Keratinocyte (primary cell): ENCODE measurements around the gene GLDC.

Source experiments
- CTCF ChIP-seq, 3 experiments: IDR thresholded peaks in 1 of 3; conservative IDR thresholded peaks in 1 of 3; optimal IDR thresholded peaks in 1 of 3; 2 replicates in 2 of 3; 3 replicates in 1 of 3; pipeline versions ENCODE3 to v1.5.1; 2011; ENCODE audit warnings: low read length in 3 of 3, mild to moderate bottlenecking in 3 of 3, moderate library complexity in 2 of 3, control low read depth in 1 of 3, inconsistent platforms in 1 of 3; ENCODE audit not compliant: insufficient read depth in 2 of 3; ENCODE audit errors: extremely low read depth in 1 of 3
- EZH2 ChIP-seq: IDR thresholded peaks from one replicate; pipeline ENCODE4 v1.6.1; 2012; ENCODE audit warnings: inconsistent platforms, mild to moderate bottlenecking, low read length, moderate library complexity

GRCh38 chr9:6616951-6617602, 28.5 kb downstream of the GLDC start:
- TF ChIP-seq CTCF (optimal IDR thresholded peaks at IDR 0.05 in 1 of 3, IDR thresholded peaks at IDR 0.05 in 1 of 3, conservative IDR thresholded peaks at IDR 0.05 in 1 of 3; ENCODE audit: extremely low read depth in 1 of 3, insufficient read depth in 2 of 3, low read length in 3 of 3): no peak
- no peak for TF ChIP-seq EZH2
